ENCODE results near the gene LHX4. TPM values are rescaled to one million over a fixed set of nuclear protein-coding genes. Genes with fewer than 3 reads are reported as not detected.

Gene LHX4
- total and polyA plus RNA-seq, 2 of the 13 experiments (the other 11 are each of a cell fraction or from before 2014, with no cell fraction given), result 0.03 to 0.07 TPM

GRCh38 chr1:180253585-180254495 is 23.8 kb downstream of the LHX4 start (continued):
- TF ChIP-seq ATF6 (CRISPR knock-in tag; conservative IDR thresholded peaks at IDR 0.05) (no peak), BATF2 (CRISPR knock-in tag; IDR thresholded peaks at IDR 0.05) (no peak), NBN (conservative IDR thresholded peaks at IDR 0.05) (no peak), ZNF574 (CRISPR knock-in tag; IDR thresholded peaks at IDR 0.05) (no peak; the same call in 1 of the 2 replicates), THYN1 (CRISPR knock-in tag; IDR thresholded peaks at IDR 0.05; ENCODE audit: borderline replicate concordance, low read depth) (no peak), TCF7L2 (IDR thresholded peaks at IDR 0.05; ENCODE audit: low read depth, low read length) (no peak), PHF5A (CRISPR knock-in tag; IDR thresholded peaks at IDR 0.05; ENCODE audit: low read depth, unreplicated experiment) (no peak), NFKB2 (CRISPR knock-in tag; IDR thresholded peaks at IDR 0.05; ENCODE audit: borderline replicate concordance) (no peak), NR3C1 (CRISPR knock-in tag; IDR thresholded peaks at IDR 0.05) (no peak), NFATC3 (CRISPR knock-in tag; IDR thresholded peaks at IDR 0.05) (no peak), KAT8 (CRISPR knock-in tag; IDR thresholded peaks at IDR 0.05) (0 out of 2 replicates have a peak, but pooled peaks have one; percentile 20), ZNF367 (CRISPR knock-in tag; IDR thresholded peaks at IDR 0.05; ENCODE audit: borderline replicate concordance) (no peak), SNAPC2 (CRISPR knock-in tag; IDR thresholded peaks at IDR 0.05) (no peak), RFX3 (CRISPR knock-in tag; IDR thresholded peaks at IDR 0.05) (no peak), ZNF768 (CRISPR knock-in tag; IDR thresholded peaks at IDR 0.05) (no peak), MEF2D (CRISPR knock-in tag; IDR thresholded peaks at IDR 0.05) (no peak), MAF1 (CRISPR knock-in tag; IDR thresholded peaks at IDR 0.05; ENCODE audit: borderline replicate concordance) (no peak), MXI1 (IDR thresholded peaks at IDR 0.05; ENCODE audit: borderline replicate concordance, low read depth, low read length) (no peak; the same call in 2 of the 3 replicates), FOXO4 (CRISPR knock-in tag; conservative IDR thresholded peaks at IDR 0.05) (0 out of 2 replicates have a peak, but pooled peaks have one; percentile 87), FOXK1 (CRISPR knock-in tag; IDR thresholded peaks at IDR 0.05; ENCODE audit: borderline replicate concordance, low read depth) (peak; percentile 63; the same call in 1 of the 2 replicates), ZNF775 (CRISPR knock-in tag; IDR thresholded peaks at IDR 0.05; ENCODE audit: borderline replicate concordance) (no peak)
